ENCODE measurements around the gene ADAMTS12.
A peak's percentile ranks its signal among the peaks of the same experiment; 100 is the strongest.
"Not testable (repeated sequence)": the region's sequence is repeated elsewhere in the genome, so short reads cannot be mapped to it uniquely, and the experiment has no call there.

ADAMTS12 gene

DNA sequence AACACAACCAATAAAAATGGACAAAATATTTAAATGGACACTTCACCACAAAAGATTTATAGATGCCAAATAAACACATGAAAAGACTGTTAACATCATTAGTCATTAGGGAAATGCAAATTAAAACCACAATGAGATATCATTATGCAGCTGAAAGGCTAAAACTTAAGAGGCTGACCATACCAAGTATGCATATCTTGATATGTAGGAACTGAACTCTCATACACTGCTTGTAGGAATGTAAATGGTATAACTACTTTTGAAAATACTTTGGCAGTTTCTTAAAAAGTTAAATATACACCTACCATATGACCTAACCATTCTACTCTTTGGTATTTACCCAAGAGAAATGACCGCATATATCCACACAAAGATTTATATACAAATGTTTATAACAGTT lies 13.6 kb upstream of the ADAMTS12 start:
- no peak for DNase-seq

DNA sequence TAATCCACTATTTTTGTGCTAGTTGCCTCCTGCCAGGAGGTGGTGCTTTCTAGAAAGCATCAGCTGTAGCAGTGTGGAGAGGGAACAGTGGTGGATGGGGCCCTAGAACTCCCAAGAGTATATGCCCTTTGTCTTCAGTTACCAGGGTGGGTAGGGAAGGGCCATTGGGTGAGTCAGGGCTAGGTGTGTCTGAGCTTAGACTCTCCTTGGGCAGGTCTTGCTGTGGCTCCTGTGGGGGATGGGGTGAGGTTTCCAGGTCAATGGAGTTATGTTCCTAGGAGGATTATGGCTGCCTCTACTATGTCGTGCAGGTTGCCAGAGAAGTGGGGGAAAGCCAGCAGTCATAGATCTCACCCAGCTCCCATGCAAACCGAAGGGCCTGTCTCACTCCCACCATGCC lies 11.3 kb upstream of the ADAMTS12 start:
- no peak for DNase-seq

- no peak for DNase-seq
Observed at GRCh38 chr5:33901156-33901555, 9.4 kb upstream of the ADAMTS12 start.

DNA sequence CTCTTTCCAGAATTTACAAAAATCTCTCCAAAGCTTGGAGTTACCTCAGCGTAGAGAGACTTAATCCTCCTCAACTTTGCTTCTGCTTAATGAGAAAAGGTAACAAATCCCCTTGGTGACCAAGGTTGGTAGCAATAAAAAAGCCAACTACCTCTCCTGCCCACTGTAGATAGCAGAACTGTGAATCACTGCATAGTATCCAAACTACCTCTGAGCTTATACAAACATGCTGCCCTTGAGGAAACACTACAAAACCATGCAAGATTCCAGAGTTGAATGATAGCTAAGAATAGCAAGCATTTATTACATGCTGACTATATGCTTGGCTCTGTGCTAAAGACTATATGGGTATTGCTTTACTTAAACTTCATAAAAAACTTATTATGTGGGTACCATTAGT lies 2.8 kb upstream of the ADAMTS12 start:
- no peak for DNase-seq

GRCh38 chr5:33892620-33893137 lies 889 bp upstream of the ADAMTS12 start:
- DNase-seq: no peak

GRCh38 chr5:33891446-33891787 lies 373 bp downstream of the ADAMTS12 start:
- no peak for DNase-seq

DNA sequence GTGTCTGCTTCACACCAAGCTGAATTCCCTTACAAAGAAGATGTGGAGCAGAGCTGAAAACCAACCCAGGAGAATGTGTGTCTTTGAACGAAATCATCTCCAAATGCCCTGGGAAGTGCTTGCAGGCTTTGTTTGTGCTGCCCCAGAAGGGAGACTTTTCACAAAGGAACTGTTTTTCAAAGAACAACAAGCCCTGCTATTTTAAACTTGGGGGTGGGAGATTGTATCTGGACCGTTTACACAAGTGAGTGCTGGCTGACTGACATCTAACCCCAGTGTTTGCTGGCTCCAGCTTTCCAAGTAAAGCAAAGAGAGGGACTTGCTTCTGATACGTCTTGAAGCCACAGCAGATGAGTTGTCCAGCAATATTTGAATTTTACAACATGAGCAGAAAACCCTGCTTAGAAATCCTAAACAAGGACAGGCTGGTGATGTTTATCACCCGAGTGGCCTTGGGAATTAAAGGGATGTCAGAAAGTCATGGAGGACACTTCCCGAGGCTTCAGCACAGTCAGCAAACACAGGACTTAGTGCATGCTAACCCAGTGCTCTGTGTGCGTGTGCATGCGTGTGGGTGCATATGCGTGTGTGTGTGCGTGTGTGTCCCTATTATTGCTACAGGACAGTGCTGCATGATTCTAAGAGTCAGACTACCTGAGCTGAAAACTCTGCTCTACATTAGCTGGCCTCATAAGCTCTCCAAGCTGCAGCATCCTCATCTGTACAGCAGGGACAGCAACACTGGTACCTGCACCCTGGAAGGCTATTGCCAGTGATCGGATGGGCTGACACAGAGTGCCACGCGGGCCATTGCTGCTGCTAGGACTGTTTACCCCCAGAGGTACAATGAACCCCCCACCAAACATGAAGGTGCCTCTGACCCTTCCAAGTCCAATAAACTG lies 1.4 kb downstream of the ADAMTS12 start:
- DNase-seq: no peak

- no peak for DNase-seq
Observed at GRCh38 chr5:33888587-33888986, 3.2 kb downstream of the ADAMTS12 start.

GRCh38 chr5:33887268-33887667 lies 4.5 kb downstream of the ADAMTS12 start:
- no peak for DNase-seq

GRCh38 chr5:33886283-33886682 lies 5.5 kb downstream of the ADAMTS12 start:
- DNase-seq: no peak

DNA sequence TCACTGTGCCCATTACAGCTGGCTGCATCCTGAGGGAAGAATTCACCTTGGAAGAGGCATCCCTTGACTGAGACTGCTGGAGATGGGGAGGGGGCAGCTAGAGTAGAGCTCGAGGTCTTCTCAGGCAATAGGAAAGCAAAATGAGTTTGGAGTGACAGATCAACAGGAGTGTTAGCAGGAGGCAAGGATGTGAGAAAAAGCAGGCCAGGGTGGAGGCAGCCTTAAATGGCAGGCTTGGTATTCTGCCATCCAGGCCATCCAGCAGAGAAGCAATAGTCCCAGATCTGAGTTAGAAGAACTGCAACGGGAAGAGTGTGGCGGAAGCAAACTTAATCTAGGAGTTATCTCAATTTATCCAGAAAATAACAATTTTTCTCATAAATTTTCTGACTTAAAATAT lies 6.1 kb downstream of the ADAMTS12 start:
- DNase-seq: no peak

DNA sequence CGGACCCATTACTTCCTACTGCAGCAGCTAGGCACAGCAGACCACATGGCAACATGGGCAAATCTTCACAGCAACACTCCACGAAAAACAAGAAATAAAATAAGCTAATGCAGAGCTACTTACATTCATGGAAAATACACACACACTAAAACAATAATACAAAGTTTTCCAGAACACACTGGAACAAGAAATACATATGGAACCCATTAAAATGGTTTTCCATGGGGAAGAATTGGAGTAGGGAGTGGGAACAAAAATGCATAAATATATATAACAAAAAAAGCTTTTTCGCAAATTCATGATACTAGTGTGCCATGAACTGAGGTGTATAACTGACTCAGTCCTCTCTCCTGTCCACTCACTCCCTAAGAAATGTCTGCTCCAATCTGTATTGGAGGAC lies 8.3 kb downstream of the ADAMTS12 start:
- no peak for DNase-seq

GRCh38 chr5:33880319-33880718 lies 11.5 kb downstream of the ADAMTS12 start:
- no peak for DNase-seq

DNA sequence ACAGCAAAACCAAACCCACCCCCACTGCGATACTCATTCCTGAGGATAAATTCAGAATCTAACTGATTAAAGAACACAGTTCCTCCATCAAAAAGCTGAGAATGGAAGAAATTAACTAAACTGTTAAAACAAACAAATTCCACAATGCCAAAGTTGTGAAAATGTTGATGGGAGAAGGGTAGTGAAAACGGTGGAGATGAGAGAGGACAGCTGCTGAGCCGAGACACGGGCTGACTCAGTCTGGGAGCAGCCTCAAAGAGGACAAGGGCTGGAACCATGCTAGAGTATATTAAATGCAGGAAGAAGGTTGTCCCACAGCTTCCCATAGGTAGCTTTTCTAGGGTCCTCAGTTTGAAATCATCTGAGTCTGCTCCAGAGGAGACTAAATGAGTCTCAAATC lies 14.3 kb downstream of the ADAMTS12 start:
- no peak for DNase-seq

DNA sequence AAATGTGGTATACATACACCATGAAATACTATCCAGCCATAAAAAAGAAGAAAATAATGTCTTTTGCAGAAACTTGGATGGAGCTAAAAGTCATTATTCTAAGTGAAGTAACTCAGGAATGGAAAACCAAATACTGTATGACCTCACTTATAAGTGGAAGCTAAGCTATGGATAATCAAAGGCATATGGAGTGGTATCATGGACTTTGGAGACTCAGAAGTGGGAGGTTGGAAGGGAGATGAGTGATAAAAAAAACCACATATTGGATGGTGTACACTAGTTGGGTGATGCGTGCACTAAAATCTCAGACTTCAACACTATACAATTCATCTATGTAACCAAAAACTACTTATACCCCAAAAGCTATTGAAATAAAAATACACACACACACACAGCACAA lies 24.5 kb downstream of the ADAMTS12 start:
- DNase-seq: no peak

GRCh38 chr5:33859177-33859576 lies 32.6 kb downstream of the ADAMTS12 start:
- not testable (repeated sequence) for DNase-seq

- DNase-seq: no peak
Observed at GRCh38 chr5:33857037-33857436, 34.8 kb downstream of the ADAMTS12 start.

GRCh38 chr5:33855396-33855795 lies 36.4 kb downstream of the ADAMTS12 start:
- no peak for DNase-seq

DNA sequence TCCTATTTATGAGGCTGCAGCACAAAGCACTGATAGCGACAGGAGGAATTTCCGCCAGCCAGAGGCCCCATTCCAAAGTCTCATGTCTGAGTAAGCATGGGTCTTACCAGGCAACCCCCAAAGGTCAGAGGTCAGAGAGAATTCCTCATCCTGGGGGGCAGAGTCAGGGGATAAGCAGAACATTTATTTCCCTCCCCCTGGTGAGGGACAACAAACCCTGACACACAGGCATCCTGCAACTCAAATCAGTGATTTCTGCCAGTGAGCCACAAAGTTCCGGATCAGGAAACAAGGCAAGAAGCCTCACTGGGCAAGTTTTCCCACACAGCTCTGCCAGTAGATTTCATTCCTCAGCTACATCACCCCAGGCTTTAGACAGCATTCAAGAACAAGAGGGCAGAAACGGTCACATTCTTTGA lies 37.0 kb downstream of the ADAMTS12 start:
- no peak for DNase-seq

DNA sequence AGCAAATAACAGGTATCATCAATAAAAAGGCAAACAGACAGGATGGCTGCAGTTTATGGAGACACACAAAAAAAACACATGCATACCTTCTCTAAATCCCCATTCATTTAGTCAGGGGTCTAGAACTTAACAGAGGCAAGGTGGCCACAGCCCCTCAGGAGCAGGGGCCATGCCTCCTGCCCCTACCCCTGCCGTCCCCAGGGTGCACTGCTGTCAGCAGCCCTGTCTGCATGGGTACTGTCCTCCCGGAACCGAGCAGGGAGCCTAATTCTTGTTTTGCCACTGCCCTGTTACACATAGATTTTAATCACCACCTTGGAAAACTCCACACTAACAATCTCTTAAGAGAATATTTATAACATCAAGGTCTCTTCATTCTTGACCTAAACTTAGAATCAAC lies 39.0 kb downstream of the ADAMTS12 start:
- DNase-seq: no peak

DNA sequence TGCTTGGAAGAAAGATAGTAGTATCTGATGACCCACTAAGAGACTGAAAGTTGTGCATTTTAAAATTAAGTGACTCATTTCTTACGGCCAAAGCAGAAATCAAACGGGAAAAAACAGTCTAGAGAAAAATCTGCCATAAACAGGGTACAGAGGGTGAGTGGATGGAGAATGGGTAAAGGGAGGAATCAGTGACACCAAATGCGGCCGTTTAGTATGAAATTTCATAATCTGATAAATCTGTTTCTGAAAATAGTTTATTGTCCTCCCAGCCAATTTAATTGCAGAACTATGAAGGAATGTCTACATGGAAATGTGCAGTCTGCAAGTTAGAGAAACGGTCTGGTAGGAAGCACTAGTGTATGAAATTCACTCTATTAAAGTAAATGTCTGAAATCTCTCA lies 39.5 kb downstream of the ADAMTS12 start:
- no peak for DNase-seq

DNA sequence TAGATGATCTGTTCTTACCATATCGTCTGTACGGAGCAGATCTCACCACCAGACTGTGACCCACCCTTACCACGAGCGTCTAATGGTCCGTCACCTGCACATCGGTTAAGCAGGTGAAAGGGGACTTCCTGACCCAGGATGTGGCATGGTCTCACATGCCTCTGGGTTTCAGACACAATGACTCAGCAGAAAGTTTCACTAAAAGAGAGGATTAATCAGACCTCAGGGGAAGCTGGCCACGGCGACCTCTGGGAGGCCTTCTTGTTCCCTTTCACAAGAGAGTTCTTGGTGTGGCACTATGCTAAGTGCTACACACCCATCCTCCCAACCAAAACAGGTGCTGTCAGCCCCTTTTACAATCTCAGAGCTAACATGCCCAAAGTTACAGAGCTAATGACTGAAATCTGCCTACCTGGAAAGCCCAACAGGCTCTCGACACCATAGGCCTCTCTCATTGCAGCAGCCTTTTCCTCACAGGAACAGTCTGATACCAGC lies 41.6 kb downstream of the ADAMTS12 start:
- peak; percentile 36 for DNase-seq

DNA sequence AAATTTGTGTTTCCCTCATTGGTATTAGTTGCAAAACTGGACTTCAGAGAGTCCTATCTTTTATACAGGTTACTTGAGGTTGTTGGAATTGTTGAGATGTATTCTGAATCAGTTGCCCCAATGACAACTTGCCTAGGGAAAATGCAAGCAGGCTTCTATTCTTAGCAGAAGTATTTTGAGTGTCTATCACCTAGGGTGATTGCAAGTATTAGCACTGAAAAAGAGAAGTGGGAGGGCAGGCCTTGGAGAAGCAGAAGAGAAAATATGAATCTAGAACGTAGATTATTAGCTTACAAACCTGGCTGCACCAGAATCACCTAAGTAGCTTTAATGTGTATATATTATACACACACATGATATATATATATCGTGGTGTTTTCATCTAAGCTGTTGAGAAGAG lies 43.2 kb downstream of the ADAMTS12 start:
- no peak for DNase-seq

- no peak for DNase-seq
Observed at GRCh38 chr5:33846851-33847250, 44.9 kb downstream of the ADAMTS12 start.

DNA sequence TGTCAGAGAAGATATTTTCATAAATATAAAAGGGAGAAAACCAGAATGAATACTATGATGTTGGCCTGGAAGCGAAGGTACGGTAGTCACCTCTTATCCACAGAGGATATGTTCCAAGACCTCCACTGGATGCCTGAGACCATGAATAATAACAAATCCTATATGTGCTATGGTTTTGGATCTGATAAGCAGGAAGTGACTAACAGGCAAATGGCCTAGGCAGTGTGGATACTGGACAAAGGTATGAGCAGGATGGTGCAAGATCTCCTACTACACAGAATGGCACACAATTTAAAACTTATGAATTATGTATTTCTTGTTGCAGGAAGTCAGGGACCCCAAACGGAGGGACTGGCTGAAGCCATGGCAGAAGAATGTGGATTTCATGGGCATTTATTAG lies 48.2 kb downstream of the ADAMTS12 start:
- no peak for DNase-seq
